ENCODE measurements around the gene ACTL9.
"Not testable (repeated sequence)": the region's sequence is repeated elsewhere in the genome, so short reads cannot be mapped to it uniquely, and the experiment has no call there.

ACTL9 gene, protein sequence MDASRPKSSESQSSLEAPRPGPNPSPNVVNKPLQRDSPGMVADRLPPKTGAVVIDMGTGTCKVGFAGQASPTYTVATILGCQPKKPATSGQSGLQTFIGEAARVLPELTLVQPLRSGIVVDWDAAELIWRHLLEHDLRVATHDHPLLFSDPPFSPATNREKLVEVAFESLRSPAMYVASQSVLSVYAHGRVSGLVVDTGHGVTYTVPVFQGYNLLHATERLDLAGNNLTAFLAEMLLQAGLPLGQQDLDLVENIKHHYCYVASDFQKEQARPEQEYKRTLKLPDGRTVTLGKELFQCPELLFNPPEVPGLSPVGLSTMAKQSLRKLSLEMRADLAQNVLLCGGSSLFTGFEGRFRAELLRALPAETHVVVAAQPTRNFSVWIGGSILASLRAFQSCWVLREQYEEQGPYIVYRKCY

DNA sequence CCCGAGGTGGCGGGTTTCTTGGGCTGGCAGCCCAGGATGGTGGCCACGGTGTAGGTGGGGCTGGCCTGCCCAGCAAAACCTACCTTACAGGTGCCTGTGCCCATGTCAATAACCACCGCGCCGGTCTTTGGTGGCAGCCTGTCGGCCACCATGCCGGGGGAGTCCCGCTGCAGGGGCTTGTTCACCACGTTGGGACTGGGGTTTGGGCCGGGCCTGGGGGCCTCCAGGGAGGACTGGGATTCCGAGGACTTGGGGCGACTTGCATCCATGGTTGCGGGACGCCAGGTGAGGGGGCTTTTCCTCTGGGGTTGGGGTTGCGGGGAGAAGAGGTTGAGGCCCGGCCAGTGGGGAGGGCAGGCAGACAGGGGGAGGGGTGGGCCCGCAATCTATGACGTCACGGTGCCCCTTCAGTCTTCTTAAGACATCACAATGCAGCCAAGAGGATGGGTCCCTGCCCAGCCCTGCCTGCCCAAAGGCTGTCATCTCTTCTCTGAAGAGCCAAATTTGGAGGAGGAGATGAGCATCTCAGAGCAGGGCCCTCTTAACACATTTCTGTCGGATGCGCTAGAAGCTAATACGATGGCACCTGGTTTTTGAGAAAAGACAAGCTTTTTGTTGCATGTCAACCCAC, at the start of gene ACTL9:
TSS of gene ACTL9 (minus strand) at position 363 of the 631 bp plus-strand sequence. CDS start at position 269, 94 bp downstream.
- DNase-seq, result no peak

DNA sequence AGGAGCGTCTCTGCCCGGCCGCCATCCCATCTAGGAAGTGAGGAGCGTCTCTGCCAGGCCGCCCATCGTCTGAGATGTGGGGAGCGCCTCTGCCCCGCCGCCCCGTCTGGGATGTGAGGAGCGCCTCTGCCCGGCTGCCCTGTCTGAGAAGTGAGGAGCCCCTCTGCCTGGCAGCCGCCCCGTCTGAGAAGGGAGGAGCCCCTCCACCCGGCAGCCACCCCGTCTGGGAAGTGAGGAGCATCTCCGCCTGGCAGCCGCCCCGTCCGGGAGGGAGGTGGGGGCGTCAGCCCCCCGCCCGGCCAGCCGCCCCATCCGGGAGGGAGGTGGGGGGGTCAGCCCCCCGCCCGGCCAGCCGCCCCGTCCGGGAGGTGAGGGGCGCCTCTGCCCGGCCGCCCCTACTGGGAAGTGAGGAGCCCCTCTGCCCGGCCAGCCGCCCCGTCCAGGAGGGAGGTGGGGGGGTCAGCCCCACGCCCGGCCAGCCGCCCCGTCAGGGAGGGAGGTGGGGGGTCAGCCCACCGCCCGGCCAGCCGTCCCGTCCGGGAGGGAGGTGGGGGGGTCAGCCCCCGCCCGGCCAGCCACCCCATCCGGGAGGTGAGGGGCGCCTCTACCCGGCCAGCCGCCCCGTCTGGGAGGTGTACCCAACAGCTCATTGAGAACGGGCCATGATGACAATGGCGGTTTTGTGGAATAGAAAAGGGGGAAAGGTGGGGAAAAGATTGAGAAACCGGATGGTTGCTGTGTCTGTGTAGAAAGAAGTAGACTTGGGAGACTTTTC, 40.9 kb upstream of the ACTL9 start:
- DNase-seq, result not testable (repeated sequence)

DNA sequence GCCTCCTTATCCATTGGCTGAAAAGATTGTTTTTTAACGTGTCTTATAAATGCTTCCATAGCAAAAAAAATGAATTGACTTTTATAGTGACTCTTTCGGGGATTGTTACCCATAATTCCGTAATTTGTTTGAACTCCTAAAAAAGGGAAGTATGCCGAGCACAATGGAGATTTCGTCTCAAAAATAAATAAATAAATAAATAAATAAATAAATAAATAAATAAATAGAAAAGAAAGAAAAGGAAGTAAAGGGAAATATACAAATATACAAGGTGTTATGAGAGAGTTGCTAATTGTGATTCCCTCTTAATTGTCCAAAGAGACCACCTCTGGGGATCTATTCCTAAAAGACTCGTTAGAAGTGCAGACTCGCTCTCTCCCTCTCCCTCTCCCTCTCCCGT, 39.8 kb upstream of the ACTL9 start:
- DNase-seq, result no peak

DNA sequence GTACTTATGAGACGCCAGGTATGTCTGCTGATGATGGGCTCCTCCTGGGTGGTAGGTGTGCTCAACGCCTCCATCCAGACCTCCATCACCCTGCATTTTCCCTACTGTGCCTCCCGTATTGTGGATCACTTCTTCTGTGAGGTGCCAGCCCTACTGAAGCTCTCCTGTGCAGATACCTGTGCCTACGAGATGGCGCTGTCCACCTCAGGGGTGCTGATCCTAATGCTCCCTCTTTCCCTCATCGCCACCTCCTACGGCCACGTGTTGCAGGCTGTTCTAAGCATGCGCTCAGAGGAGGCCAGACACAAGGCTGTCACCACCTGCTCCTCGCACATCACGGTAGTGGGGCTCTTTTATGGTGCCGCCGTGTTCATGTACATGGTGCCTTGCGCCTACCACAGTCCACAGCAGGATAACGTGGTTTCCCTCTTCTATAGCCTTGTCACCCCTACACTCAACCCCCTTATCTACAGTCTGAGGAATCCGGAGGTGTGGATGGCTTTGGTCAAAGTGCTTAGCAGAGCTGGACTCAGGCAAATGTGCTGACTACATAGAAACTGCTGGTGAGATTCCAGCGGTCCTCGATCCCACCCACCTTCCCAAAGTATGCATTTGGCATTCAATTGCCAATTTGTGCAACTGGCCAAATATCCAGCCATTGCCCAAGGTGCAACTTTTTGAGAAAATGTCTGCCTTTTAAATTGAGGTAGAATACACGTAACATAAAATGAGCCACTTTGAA, 33.0 kb upstream of the ACTL9 start:
- no peak for DNase-seq

DNA sequence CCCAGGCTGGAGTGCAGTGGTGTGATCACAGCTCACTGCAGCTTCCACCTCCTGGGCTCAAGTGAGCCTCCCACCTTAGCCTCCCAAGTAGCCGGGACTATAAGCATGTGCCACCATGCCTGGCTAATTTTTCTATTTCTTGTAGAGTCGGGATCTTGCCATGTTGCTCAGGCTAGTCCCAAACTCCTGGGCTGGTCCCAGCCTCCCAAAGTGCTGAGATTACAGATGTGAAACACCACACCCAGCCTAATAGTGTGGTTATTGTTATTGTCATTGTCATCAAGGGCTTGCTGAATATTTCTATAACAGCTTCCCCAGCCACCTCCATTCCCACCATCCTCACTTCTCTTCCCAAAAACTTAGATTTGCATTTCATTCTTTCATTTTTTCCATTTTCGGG, 25.7 kb upstream of the ACTL9 start:
- no peak for DNase-seq

DNA sequence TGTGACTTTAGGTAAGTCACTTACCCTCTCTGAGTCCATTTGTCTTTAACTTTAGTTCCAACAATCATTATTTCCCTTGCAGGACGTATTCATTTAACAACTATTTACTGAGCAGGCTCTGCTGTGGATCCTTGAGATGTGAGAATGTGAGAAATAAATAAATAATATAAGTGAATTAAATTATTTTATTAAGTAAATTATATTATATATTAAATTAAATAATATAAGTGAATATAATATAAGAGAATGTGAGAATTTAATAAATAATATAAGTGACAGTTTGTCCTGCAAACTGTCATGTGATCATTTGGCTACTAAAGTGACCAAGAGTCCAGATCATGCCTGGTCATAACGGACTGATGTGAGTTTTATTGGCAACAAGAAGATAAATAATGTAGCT, 23.4 kb upstream of the ACTL9 start:
- no peak for DNase-seq

DNA sequence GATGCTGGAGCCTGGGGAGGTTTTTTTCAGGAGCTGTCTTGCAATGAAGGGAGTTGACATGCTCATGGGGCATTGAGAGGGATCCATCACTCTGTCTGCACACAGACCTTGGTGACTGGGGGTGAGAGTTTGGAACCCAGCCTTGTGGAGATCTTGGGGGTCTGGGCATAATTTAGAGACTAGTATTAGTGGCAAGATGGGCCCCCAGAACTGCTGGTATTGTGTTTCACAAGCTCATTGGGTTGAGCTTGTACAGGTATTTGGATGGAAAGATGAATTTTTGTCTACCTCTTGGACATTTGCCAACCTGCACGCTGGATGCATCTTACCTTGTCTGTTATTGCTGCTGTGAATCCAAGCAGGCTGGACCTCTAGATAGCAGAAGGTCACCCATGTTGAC, 22.7 kb upstream of the ACTL9 start, which contains the start of gene OR2Z1:
TSS of gene OR2Z1 (plus strand) at position 301 of the 400 bp plus-strand sequence. CDS start 9,395 bp downstream, outside the sequence.
- no peak for DNase-seq

DNA sequence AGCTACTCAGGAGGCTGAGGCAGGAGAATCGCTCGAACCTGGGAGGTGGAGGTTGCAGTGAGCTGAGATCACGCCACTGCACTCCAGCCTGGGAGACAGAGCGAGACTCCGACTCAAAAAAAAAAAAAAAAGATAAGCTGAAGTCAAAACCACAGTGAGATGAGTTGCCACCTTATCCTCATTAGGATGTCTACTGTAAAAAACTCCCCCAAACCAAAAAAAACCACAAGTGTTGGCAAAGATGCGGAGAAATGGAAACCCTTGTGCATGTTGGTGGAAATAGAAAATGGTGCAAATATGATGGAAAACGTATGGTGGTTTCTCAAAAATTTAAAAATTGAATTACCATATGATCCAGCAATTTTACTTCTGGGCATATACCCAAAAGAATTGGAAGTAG, 11.7 kb upstream of the ACTL9 start:
- not testable (repeated sequence) for DNase-seq

DNA sequence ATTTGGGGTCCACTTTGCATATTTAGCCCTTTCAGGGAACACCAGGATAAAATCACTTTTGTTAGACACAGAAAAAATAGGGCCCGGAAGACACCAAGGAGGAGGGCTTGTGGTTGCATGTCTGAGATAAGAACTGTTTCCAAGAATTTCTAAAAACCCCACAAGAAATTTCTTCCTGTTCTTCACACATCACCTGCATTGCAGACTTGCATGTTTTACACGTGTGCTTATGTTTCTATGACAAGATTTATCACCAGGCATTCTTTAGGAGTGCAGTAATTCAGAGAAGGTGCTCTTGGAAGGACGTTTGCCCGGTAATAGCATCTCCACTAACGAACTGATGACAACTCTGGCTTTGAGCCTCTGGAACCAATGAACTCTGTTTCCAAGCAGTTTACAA, 7.1 kb upstream of the ACTL9 start:
- no peak for DNase-seq

DNA sequence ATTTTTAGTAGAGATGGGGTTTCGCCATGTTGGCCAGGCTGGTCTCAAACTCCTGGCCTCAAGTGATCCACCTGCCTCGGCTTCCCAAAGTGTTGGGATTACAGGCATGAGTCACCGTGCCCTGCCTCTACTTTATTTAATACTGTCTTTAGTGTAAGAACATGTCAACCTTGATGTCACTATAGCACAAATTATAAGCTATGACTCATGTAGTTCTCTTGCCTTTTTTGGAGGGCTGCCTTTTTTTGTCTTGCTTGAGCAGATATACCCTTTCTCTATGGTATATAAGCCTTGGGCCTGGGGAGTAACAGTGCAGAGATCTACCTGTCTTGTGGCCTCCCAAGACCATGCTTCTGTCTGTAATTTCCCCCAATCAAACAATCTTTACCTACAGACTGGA, 6.7 kb upstream of the ACTL9 start:
- not testable (repeated sequence) for DNase-seq

DNA sequence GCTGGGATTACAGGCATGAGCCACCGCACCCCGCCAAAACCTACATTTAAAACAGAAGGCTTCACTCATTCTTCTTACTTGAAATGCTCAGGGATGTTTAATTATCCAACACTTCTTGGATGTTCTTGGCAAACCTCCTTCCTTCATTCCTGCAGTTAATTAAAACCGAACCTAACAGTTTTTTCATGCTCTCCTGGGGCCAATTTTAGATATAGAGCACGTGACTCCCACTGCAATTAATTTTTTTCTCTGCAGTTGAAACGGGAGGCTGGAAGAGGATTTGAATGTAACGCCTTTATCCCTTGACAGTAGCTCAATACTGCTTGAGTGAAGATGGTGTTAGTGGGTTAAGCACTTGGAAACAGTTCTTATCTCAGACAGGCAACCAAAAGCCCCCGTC, 4.6 kb upstream of the ACTL9 start:
- DNase-seq, result no peak

DNA sequence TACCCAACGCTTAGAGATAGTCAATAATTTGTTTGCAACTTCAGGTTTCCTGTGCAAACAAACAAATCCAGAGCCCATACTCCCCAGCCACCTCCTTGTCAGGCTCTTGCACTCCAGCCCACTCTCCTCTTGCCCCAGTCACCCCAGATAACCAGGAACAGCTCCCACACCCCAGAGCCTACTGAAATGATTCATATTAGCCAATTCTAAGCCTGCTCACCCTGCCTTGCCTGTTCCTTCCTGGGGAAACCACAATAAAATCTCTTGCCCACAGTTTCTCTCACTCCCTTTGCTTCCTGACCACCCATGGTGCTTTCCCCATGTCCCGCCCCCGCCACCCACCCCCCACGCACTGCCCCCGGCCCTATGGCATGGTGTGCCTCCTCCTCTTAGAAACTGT, 3.8 kb upstream of the ACTL9 start:
- DNase-seq, result no peak

DNA sequence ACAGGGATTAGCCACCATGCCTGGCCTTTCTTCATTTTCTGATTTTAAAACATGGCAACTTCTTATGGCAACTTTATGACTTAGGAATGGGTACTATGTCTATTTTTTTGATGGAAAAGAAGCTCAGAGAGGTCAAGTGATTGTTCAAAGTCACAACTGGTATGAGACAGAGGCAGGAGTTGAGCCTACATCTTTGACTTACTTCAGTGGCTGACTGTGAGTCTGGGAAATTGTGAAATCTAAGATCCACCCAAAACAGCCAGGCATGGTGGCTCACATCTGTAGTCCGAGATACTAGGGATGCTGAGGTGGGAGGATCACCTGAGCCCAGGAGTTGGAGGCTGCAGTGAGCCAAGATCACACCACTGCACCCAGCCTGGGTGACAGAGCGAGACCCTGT, 2.4 kb upstream of the ACTL9 start:
- no peak for DNase-seq

DNA sequence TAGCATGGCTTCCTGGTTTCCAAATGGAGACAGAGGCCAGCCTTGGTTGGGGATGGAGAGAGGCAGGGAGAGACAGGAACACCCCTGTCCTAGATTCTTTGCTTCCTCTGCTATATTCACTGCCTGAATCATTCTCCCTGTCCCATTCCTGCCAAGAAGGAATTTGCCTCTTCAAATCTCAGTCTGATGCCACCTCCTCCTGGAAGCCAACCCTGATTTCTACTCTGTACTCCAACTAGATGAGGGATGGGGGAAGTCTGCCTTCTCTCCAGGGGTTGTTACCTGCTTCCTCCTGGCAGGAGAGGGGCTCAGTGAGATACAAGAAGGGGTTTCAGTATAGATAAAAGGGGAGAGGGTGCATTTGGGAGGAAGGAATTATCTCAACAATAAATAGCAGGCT, 1.3 kb upstream of the ACTL9 start:
- DNase-seq, result no peak

DNA sequence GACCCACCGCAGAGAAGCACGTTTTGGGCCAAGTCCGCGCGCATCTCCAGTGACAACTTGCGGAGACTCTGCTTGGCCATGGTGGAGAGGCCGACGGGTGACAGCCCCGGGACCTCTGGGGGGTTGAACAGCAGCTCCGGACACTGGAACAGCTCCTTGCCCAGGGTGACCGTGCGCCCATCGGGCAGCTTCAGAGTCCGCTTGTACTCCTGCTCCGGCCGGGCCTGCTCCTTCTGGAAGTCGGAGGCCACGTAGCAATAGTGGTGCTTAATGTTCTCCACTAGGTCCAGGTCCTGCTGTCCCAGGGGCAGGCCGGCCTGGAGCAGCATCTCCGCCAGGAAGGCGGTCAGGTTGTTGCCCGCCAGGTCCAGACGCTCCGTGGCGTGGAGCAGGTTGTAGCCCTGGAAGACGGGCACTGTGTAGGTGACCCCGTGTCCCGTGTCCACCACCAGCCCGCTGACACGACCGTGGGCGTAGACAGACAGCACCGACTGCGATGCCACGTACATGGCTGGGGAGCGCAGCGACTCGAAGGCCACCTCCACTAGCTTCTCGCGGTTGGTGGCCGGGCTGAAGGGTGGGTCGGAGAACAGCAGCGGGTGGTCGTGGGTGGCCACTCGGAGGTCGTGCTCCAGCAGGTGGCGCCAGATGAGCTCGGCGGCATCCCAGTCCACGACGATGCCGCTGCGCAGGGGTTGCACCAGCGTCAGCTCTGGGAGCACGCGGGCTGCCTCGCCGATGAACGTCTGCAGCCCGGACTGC, 743 bp downstream of the ACTL9 start:
- DNase-seq, result no peak

DNA sequence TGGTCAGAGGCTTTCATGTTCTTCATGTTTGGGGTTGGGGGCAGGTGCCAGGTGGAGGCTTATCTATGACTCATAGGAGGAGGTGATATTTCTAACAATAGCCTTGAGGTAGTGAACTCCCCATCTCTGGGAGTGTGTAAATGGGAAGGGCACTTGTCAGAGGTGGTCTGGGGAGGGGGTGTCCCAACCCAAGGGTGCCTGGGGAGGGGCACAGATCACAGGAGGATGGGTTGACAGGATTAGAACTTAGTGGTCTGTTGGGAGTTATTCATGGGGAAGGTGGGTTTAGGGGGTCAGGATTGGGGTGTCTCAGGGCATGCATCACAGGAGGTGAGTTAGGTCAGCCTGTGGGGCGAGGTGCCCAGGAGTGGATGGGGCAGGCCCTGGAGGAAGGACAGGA, 1.6 kb downstream of the ACTL9 start:
- no peak for DNase-seq

DNA sequence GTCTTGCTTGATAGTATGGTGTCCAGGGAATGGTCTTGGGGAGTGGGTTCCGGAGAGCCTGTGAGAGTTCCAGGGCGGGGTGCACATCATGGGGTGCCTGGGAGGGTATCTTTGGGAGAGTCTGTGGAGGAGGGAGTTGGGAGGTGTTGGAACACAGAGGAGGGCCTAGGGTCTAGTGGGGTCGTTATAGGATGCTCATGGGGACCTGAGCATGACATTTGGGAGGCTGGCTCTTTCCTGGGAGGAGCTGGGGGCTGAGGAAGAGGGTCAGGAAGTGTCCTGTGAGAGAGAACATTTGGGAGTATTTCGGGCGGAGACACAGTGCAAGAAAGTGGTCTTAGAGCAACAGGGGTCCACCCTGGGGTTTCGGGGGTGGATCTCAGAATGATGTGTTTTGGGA, 2.7 kb downstream of the ACTL9 start:
- DNase-seq, result no peak

DNA sequence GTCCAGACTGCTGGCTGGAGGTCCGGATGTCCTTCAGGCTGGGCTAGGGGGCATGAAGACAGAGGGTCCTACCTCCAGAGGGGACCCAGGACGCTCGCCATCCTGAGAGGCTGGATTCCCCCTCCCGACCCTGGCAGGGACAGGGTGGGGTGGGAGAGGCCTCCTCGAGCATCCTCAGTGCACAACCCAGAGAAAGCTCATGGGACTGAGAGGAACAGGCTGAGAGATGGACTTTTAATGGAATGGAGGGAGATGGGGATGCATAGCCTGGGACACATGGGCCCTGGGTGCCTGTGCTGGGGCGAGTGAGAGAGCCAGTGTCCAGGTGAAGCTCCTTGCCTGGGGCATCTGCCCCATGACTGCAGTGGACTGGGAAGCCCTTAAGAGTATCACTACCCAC, 3.1 kb downstream of the ACTL9 start:
- DNase-seq, result no peak

DNA sequence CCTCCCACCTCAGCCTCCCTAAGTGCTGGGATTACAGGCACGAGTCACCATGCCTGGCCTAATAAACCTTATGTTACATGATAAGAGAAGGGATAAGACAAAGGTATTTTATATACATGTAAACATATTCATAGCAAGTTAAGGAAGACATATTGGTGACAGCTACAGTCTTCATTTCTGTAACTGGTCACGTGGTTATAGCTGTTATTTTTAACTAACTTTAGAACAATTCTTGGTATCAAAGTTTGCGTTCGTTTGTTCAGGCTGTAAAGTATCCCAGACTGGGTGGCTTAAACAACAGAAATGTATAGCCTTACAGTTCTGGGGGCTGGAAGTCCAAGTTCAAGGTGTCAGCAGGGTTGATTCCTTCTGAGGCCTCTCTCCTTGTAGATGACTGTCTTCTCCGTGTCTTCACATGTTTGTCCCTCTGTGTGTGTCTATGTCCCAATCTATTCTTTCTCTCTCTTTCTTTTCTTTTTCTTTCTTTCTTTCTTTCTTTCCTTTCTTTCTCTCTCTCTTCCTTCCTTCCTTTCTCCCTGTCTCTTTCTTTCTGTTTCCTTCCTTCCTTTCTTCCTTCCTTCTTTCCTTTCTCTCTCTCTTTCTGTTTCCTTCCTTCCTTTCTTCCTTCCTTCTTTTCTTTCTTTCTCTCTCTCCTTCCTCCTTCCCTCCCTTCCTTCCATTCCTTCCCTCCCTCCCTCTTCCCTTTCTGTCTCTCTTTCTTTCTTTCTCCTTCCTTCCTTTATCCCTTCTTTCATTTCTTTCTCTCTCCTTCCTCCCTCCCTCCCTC, 7.6 kb downstream of the ACTL9 start:
- no peak for DNase-seq

DNA sequence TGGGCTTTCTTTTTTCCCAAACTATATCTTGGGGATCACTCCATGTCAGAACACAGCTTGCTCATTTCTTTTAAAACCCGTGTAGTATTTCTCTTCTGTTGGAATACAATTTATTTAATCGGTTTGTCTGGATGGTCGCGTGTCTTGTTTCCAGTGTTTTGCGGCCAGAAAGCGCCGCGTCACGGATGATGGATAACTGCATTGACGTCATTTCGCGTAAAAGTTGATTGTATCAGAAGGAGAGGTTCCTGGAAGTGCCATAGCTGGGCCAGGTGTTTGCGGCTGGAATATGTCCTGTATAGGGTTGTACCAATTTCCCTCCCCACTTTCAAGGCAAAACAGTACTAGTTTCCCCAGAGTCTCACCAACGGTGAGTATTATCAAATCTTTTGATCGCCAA, 9.7 kb downstream of the ACTL9 start:
- DNase-seq, result no peak

DNA sequence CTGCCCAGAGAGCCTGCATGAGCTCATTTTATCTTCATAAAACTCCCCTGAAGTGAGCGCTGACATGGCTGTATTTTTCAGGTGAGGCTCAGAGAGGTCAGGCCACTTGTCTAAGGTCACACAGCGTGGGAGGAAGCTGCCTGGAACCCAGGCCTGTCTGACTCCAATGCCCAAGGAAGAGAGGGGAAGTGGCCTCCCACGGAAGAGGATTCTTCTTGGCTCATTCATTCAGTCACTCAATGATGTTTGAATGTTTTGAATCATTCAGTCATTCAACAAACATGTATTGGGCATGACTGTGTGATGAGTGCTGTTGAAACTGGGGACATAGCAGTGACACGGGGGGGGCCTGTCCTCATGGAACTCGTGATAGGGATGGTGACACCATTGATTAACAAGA, 12.0 kb downstream of the ACTL9 start:
- DNase-seq, result no peak
